ENCODE results near the gene FFAR3.
"Not testable (repeated sequence)": the region's sequence is repeated elsewhere in the genome, so short reads cannot be mapped to it uniquely, and the experiment has no call there.

Gene FFAR3

GRCh38 chr19:35377656-35378055, 19.4 kb downstream of the FFAR3 start:
- Mint-ChIP-seq H3K36me3 (ENCODE audit: insufficient read depth) (peaks cover 2% of the 10 kb centered on the region), H3K27ac (ENCODE audit: low read depth) (peak overlapping the region; percentile 10), H3K9me3 (no peaks in the 10 kb centered on the region), H3K4me3 (no peak overlapping the region), H3K27me3 (peaks cover 14% of the 10 kb centered on the region), H3K4me1 (no peaks in the 10 kb centered on the region)
- no peak for ATAC-seq (replicated peaks; ENCODE audit: extremely low read depth, poor library complexity, severe bottlenecking)
- no peak for DNase-seq (ENCODE audit: low spot score in 2 of 2)

GRCh38 chr19:35378356-35378755, 20.1 kb downstream of the FFAR3 start:
- DNase-seq (ENCODE audit: low spot score in 2 of 2) (no peak), ATAC-seq (replicated peaks; ENCODE audit: extremely low read depth, poor library complexity, severe bottlenecking) (no peak)
- H3K9me3 Mint-ChIP-seq: no peaks in the 10 kb centered on the region
- H3K36me3 Mint-ChIP-seq (ENCODE audit: insufficient read depth): peaks cover 2% of the 10 kb centered on the region
- H3K27me3 Mint-ChIP-seq: peaks cover 21% of the 10 kb centered on the region
- no peak overlapping the region for H3K27ac Mint-ChIP-seq (ENCODE audit: low read depth)
- no peaks in the 10 kb centered on the region for H3K4me1 Mint-ChIP-seq
- no peak overlapping the region for H3K4me3 Mint-ChIP-seq

GRCh38 chr19:35379545-35379944, 21.3 kb downstream of the FFAR3 start:
- H3K27ac Mint-ChIP-seq (ENCODE audit: low read depth); H3K9me3 Mint-ChIP-seq; H3K4me1 Mint-ChIP-seq; H3K36me3 Mint-ChIP-seq (ENCODE audit: insufficient read depth); H3K4me3 Mint-ChIP-seq; ATAC-seq (replicated peaks; ENCODE audit: extremely low read depth, poor library complexity, severe bottlenecking); DNase-seq (ENCODE audit: low spot score in 2 of 2): not testable (repeated sequence)
- peaks cover 28% of the 10 kb centered on the region for H3K27me3 Mint-ChIP-seq

- ATAC-seq (replicated peaks; ENCODE audit: extremely low read depth, poor library complexity, severe bottlenecking): no peak
- Mint-ChIP-seq H3K4me1 (no peaks in the 10 kb centered on the region), H3K4me3 (no peak overlapping the region)
Measured at GRCh38 chr19:35379992-35380391, 21.7 kb downstream of the FFAR3 start.

GRCh38 chr19:35380450-35381124, 22.3 kb downstream of the FFAR3 start:
- Mint-ChIP-seq H3K27ac (ENCODE audit: low read depth) (no peak overlapping the region), H3K36me3 (ENCODE audit: insufficient read depth) (no peaks in the 10 kb centered on the region), H3K4me1 (no peaks in the 10 kb centered on the region), H3K27me3 (peaks cover 34% of the 10 kb centered on the region), H3K9me3 (no peaks in the 10 kb centered on the region), H3K4me3 (no peak overlapping the region)
- no peak for DNase-seq (ENCODE audit: low spot score in 2 of 2)
- ATAC-seq (replicated peaks; ENCODE audit: extremely low read depth, poor library complexity, severe bottlenecking): no peak

More at GRCh38 chr19:35379992-35380391, 21.7 kb downstream of the FFAR3 start:
- no peak for DNase-seq (ENCODE audit: low spot score in 2 of 2)
- Mint-ChIP-seq H3K27me3 (peaks cover 32% of the 10 kb centered on the region), H3K9me3 (no peaks in the 10 kb centered on the region), H3K27ac (ENCODE audit: low read depth) (no peak overlapping the region), H3K36me3 (ENCODE audit: insufficient read depth) (no peaks in the 10 kb centered on the region)

GRCh38 chr19:35381318-35381717, 23.1 kb downstream of the FFAR3 start:
- Mint-ChIP-seq H3K27ac (ENCODE audit: low read depth) (no peak overlapping the region), H3K27me3 (peaks cover 34% of the 10 kb centered on the region), H3K9me3 (peaks cover 2% of the 10 kb centered on the region), H3K4me3 (no peak overlapping the region), H3K4me1 (no peaks in the 10 kb centered on the region), H3K36me3 (ENCODE audit: insufficient read depth) (no peaks in the 10 kb centered on the region)
- ATAC-seq (replicated peaks; ENCODE audit: extremely low read depth, poor library complexity, severe bottlenecking) (no peak), DNase-seq (ENCODE audit: low spot score in 2 of 2) (no peak)

- Mint-ChIP-seq H3K27me3 (peaks cover 34% of the 10 kb centered on the region), H3K36me3 (ENCODE audit: insufficient read depth) (no peaks in the 10 kb centered on the region), H3K9me3 (peaks cover 6% of the 10 kb centered on the region), H3K4me1 (no peaks in the 10 kb centered on the region), H3K27ac (ENCODE audit: low read depth) (no peak overlapping the region), H3K4me3 (no peak overlapping the region)
- DNase-seq (ENCODE audit: low spot score in 2 of 2) (no peak), ATAC-seq (replicated peaks; ENCODE audit: extremely low read depth, poor library complexity, severe bottlenecking) (no peak)
Measured at GRCh38 chr19:35381926-35382325, 23.7 kb downstream of the FFAR3 start.

GRCh38 chr19:35383536-35383935, 25.3 kb downstream of the FFAR3 start:
- no peak overlapping the region for H3K27ac Mint-ChIP-seq (ENCODE audit: low read depth)
- ATAC-seq (replicated peaks; ENCODE audit: extremely low read depth, poor library complexity, severe bottlenecking): no peak

GRCh38 chr19:35388277-35389054, 30.2 kb downstream of the FFAR3 start:
- peaks cover 6% of the 10 kb centered on the region for H3K9me3 Mint-ChIP-seq
- no peak overlapping the region for H3K4me3 Mint-ChIP-seq
- no peak for DNase-seq (ENCODE audit: low spot score in 2 of 2)
- ATAC-seq (replicated peaks; ENCODE audit: extremely low read depth, poor library complexity, severe bottlenecking): no peak
- peaks cover 13% of the 10 kb centered on the region for H3K27me3 Mint-ChIP-seq
- H3K4me1 Mint-ChIP-seq: no peaks in the 10 kb centered on the region
- no peak overlapping the region for H3K27ac Mint-ChIP-seq (ENCODE audit: low read depth)
- no peaks in the 10 kb centered on the region for H3K36me3 Mint-ChIP-seq (ENCODE audit: insufficient read depth)

More at GRCh38 chr19:35383536-35383935, 25.3 kb downstream of the FFAR3 start:
- no peaks in the 10 kb centered on the region for H3K4me1 Mint-ChIP-seq
- no peak overlapping the region for H3K4me3 Mint-ChIP-seq
- no peak for DNase-seq (ENCODE audit: low spot score in 2 of 2)
- H3K36me3 Mint-ChIP-seq (ENCODE audit: insufficient read depth): no peaks in the 10 kb centered on the region
- peaks cover 34% of the 10 kb centered on the region for H3K27me3 Mint-ChIP-seq
- H3K9me3 Mint-ChIP-seq: peaks cover 6% of the 10 kb centered on the region

GRCh38 chr19:35389192-35389861, 31.1 kb downstream of the FFAR3 start:
- peaks cover 6% of the 10 kb centered on the region for H3K9me3 Mint-ChIP-seq
- no peaks in the 10 kb centered on the region for H3K36me3 Mint-ChIP-seq (ENCODE audit: insufficient read depth)
- H3K27me3 Mint-ChIP-seq: peaks cover 9% of the 10 kb centered on the region
- H3K4me3 Mint-ChIP-seq: no peak overlapping the region
- ATAC-seq (replicated peaks; ENCODE audit: extremely low read depth, poor library complexity, severe bottlenecking) (no peak), DNase-seq (ENCODE audit: low spot score in 2 of 2) (no peak)
- no peak overlapping the region for H3K27ac Mint-ChIP-seq (ENCODE audit: low read depth)
- H3K4me1 Mint-ChIP-seq: no peaks in the 10 kb centered on the region

GRCh38 chr19:35392742-35393715, 34.8 kb downstream of the FFAR3 start:
- H3K36me3 Mint-ChIP-seq (ENCODE audit: insufficient read depth): no peaks in the 10 kb centered on the region
- no peaks in the 10 kb centered on the region for H3K4me1 Mint-ChIP-seq
- DNase-seq (ENCODE audit: low spot score in 2 of 2): no peak
- H3K27ac Mint-ChIP-seq (ENCODE audit: low read depth): no peak overlapping the region
- H3K9me3 Mint-ChIP-seq: no peaks in the 10 kb centered on the region
- H3K27me3 Mint-ChIP-seq: no peaks in the 10 kb centered on the region
- H3K4me3 Mint-ChIP-seq: no peak overlapping the region
- ATAC-seq (replicated peaks; ENCODE audit: extremely low read depth, poor library complexity, severe bottlenecking): no peak
